GM12891 (cell line): Measurements from ENCODE around the gene GPR107.

Source experiments
- POLR2A ChIP-seq: IDR thresholded peaks from 2 replicates; pipeline ENCODE4 v1.6.1; 2011; ENCODE audit warnings: low read depth, low read length, control low read depth
- POLR2AphosphoS5 ChIP-seq: IDR thresholded peaks from 2 replicates; pipeline ENCODE4 v1.6.1; 2011; ENCODE audit warnings: low read depth, low read length, control low read depth
- SPI1 ChIP-seq: IDR thresholded peaks from 2 replicates; pipeline ENCODE4 v1.6.1; 2011; ENCODE audit warnings: low read depth, low read length, control low read depth
- TAF1 ChIP-seq: IDR thresholded peaks from 2 replicates; pipeline ENCODE4 v1.6.1; 2011; ENCODE audit warnings: low read depth, low read length, control low read depth

DNA sequence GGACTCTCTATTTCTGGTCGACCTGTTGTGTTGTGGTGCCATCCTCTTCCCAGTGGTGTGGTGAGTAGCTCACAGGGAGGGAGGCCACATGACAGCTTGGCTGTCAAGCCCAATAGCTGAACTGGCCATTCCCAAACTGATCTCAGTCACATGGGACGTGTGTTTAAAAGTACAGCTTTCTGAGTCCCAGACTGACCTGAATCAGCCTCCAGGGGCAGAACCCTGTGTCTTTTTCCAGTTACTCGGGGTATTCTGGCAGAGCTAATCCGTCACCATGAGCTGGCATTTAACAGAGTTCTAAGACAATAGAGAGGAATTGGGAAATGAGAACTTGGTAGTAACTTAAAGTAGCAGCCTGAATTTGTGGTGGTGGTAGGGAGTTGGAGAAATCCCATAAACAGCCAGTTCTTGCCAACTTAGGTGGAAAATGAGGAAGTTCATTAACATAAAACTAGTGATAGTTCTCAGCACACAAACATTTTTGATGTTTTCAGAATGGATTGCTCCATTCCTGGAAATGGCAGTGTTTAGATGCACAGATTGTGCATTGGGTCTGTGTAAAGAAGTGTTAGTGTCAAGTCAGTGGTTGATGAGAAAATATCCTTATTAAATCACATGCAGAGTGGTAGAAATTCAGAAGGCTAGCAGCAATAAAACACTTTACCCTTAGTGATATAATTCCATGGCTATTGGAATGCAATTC is 50.9 kb downstream of the GPR107 start:
- TF ChIP-seq POLR2A (no peak), POLR2AphosphoS5 (no peak), TAF1 (no peak), SPI1 (no peak)
